Posterior cingulate gyrus (tissue), 11 donors: Measurements from ENCODE around the gene EIF3K.
"Not testable (repeated sequence)": the region's sequence is repeated elsewhere in the genome, so short reads cannot be mapped to it uniquely, and the experiment has no call there.

Experiments used
- DNase-seq, 10 donors: peaks; one replicate each; pipeline versions ENCODE4 v3.0.0 to v3.0.0-alpha.2; 2020 to 2021; ENCODE audit warnings: mixed read lengths in 3 of 10
- intact Hi-C: fragments of 100-400 bp; cut with DNase I; formaldehyde crosslinking; loops from one replicate; pipeline ENCODE4 v1.15.1; 2023

EIF3K gene

DNA sequence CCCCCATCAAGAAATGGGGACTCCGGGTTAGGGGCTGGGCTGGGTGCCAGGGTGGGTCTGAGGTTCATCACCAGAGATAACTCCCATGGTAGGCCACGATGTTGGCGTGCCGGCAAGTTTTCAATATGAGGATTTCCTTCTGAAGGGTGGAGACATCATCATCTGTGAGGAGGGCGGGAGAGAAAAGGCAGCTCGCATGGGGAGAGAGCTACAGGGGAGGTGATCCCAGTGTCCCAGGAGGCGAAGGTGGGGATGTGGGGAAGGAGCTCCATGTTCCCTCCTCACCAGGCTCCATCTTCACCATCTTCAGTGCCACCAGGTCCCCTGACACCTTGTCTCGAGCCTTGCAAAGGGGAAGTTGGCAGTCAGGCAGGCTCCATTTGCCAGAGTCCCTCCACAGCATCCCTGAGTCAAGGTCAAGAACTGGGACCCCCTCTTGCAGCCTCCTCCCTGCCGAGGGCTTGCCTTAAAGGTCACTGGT lies 1.7 kb upstream of the EIF3K start:
- intact Hi-C loops, result loop anchor here (5.0 kb wide), 1 partner anchor 215 kb away; the partner anchor contains the start of gene FAM98C

DNA sequence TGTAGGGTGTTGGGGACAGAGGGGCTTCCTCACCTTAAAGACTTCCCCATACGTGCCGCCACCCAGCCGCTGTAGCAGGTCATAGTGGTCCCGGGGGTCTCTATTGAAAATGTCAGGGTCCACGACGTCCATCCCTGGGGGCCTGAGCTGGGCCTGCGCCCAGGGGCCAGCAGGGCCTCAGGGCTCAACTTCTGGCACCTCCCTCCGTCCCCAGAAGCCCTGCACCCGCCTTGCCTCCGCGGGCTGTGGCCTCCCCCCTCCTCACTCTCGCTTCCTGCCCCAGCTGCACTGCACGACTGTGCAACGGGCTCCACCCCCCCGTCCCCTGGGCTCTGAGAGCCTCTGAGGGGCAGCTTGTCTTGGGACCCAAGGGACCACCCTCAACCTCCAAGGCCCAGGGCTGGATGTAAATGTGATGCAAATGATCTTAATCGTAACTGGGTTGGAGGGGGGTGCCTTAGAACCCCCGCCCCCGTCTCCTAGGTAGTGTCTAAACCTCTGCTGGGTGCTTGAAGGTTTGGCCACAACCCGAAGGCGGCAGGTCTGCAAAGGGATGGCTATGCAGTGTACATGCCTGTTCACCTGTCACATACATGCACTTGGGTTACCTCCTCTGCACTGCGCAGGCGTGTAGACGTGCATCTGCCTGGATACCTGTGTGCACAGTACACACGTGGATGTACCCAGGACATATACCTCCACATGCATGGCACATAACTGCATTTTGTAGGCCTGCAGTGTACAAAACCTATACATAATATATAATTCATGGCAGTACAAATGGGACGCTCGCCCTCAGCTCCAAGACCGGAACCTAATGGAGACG lies 1.0 kb upstream of the EIF3K start, which contains the start of gene MAP4K1:
TSS of gene MAP4K1 (minus strand) at position 190 of the 826 bp plus-strand sequence. CDS start at position 132, 58 bp downstream.
- peak in 3 of 10 donors; percentile 14 to 75 (median 17) for DNase-seq
- intact Hi-C loops, result loop anchor here (2.0 to 5.0 kb wide), 2 partner anchors 29 to 216 kb away; partner anchors contain the start of genes ACTN4 and FAM98C

More for the DNA sequence above, 1.7 kb upstream of the EIF3K start:
- DNase-seq, result peak in 1 of 10 donors; percentile 81

GRCh38 chr19:38619361-38620174 lies 580 bp downstream of the EIF3K start:
- intact Hi-C loops, result loop anchor here (2.0 to 5.0 kb wide), 2 partner anchors 27 to 217 kb away; partner anchors contain the start of genes ACTN4 and FAM98C
- DNase-seq, result no peak

DNA sequence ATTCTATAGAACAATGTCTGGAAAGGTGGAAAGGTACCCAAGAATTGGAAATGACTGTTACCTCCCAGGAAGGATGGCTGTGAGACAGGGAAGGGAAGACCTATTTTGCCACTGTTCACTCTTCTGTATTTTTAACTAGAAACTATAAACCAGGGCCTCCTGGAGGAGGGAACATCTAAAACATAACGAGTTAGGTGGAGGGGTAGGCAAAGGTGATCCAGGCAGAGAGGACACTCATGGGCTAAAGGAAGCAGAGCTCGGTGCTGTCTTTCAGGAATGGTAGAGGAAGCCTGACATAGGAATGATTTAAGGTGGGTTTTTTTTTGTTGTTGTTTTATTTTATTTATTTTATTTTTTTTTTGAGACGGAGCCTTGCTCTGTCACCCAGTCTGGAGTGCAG lies 5.8 kb downstream of the EIF3K start:
- intact Hi-C loops, result no loop called here
- no peak for DNase-seq

GRCh38 chr19:38626401-38626800 lies 7.4 kb downstream of the EIF3K start:
- intact Hi-C loops, result no loop called here
- no peak for DNase-seq

- no peak for DNase-seq
- intact Hi-C loops, result no loop called here
These were observed 10.6 kb downstream of the EIF3K start for GRCh38 chr19:38629568-38629967.

- not testable (repeated sequence) for DNase-seq
- intact Hi-C loops, result loop anchor here (5.0 to 10.0 kb wide), 2 partner anchors 89 to 116 kb away; no protein-coding TSS in a partner anchor
These were observed 12.3 kb downstream of the EIF3K start for GRCh38 chr19:38631301-38631700.

- DNase-seq, result not testable (repeated sequence)
- intact Hi-C loops, result loop anchor here (5.0 to 10.0 kb wide), 2 partner anchors 90 to 117 kb away; no protein-coding TSS in a partner anchor
These were observed 13.0 kb downstream of the EIF3K start for GRCh38 chr19:38631811-38632475.

DNA sequence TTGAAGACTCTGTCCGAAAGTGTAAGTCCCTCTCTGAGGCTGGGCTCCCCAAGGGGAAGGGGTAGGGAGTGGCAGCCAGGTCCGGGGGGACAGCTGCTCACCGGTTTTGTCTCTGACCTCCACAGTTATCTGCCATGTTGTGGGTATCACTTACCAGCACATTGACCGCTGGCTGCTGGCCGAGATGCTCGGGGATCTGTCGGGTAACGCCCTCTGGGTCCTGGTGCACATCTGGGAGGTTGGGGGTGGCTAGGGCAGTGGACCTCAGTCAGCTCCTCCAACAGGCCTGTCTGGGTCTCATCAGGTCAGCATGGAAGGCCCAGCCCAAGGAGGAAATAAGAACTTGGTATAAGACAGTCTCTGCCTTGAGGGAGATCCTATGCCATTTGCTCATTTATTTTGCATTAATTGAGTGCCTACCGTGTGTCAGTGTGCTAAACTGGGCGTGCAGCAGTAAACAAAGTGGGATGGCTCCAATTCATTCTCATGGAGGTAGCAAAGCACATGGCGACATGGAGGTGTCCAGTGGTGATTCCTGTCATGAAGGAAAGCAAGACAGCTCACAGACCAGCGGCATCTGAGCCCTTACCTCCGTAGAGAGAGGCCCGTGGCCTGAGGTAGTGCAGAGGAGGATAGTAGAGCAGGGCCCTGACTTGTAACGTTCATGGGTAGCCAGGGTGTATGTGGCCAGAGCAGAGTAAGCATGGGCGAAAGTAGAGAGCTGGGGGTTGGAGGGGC lies 13.7 kb downstream of the EIF3K start:
- DNase-seq, result peak in 2 of 10 donors; percentile 69 to 74
- intact Hi-C loops, result loop anchor here (5.0 to 10.0 kb wide), 2 partner anchors 90 to 118 kb away; no protein-coding TSS in a partner anchor

DNA sequence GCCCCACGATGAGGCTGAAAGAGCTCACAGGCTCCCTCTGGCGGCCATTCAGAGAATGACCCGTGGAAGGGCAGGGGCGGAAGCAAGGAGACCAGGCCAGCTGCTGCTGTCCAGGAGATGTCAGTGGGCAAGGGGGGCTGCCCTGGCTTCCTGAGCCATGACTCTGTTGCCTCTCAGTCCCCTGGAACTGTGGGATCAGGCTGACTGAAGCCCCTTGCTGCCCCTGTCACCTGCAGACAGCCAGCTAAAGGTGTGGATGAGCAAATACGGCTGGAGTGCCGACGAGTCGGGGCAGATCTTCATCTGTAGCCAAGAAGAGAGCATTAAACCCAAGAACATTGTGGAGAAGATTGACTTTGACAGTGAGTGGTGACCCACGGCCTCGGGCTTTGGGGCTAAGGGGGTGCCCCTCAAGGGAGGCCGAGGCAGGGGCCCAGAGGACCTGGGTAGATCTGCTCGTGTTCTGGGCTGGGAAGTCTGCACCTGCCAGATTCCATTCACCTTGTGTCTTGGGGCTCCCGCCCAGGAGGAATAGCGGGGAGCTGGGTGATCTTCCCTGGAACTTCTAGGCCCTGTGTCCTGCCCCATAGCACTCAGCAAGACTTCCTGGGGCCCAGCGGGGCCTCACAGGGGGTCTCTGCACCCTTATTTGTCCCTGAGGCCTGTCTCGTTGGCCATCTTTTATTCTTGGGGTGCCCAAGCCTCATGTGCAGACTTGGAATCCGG lies 15.9 kb downstream of the EIF3K start:
- intact Hi-C loops, result loop anchor here (5.0 to 10.0 kb wide), 2 partner anchors 93 to 120 kb away; no protein-coding TSS in a partner anchor
- peak; percentile 37 to 95 (median 79) for DNase-seq

DNA sequence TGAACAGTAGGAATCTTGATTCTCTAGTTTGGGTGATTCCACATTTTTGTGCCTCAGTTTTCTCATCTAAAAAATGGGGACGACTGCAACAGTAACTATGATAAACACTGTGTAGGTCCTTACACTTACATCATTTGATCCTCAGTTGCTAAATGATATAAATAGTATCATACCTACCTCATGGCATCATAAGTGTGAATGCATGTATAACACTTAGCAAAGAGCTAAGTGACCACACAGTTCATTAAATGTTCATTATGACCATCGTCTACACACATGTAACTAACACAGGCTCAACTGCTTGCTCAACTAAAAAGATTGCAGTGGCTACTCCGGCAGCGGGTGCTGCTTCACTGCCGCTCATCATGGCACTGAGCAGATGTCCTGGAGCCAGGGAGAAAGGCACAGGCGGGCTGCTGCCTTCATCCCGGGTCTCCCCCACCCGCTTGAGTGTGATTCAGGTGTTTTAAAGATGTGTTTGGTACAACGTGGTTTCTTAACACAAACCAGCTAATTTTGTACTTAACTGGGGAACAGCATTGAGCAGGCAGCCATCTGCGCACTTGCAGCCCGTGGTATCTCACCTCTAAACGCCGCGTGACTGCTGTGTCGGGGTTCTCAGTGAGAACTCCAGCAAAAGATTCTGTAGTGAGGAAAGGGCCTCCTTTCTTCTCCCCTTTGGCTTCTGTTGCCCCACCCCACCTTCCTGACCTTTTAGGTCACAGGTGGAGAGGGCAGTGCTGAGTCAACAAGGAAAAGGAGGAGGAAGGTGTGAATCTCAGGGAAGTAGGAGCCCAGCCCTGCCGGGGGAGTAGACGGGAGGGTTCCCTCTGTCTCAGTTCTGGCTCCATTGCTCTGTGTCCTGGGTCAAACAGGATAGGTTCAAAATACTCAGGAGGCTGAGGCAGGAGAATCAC lies 16.8 kb downstream of the EIF3K start:
- intact Hi-C loops, result loop anchor here (10.0 kb wide), 1 partner anchor 121 kb away; no protein-coding TSS in a partner anchor
- DNase-seq, result peak in 6 of 10 donors; percentile 14 to 89 (median 80)

DNA sequence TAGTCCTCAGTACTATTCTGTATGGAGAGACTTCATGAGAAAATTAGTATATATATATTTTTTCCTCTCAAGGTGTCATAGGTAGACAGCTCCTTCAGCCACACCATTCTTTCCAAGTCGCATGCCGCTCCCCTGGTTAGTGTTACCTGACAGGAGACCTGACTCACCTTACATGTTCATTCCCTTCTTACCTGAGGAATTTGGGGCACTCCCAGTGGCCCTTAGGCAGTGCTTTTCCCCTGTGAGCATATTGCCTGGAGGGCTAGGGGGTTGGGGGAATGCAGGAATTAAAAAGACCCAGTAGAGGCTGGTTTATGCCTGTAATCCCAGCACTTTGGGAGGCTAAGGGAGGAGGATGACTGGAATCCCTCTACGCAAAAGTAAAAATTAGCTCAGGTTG lies 19.5 kb downstream of the EIF3K start:
- intact Hi-C loops, result loop anchor here (10.0 kb wide), 1 partner anchor 124 kb away; no protein-coding TSS in a partner anchor

DNA sequence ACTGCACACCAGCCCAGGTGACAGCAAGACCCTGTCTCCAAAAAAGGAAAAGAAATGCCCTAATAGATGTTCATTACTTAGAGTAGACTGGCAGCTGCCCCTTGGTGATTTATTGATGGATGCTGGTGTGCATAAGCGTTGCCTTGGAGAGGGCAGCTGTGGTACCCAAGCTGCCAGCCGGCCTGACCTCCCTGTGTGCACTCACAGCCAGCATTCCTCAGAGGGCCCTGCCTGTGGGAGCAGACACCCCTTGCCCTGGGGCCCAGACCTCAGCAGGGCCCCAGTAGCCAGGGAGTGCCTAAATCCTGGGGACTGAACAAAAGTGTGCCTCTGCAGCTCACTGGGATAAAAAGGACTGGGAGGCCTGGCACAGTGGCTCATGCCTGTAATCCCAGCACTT lies 20.7 kb downstream of the EIF3K start:
- intact Hi-C loops, result loop anchor here (10.0 kb wide), 1 partner anchor 125 kb away; no protein-coding TSS in a partner anchor
- peak in 2 of 10 donors; percentile 4 to 39 for DNase-seq

More for the DNA sequence above, 19.5 kb downstream of the EIF3K start:
- peak in 2 of 10 donors; percentile 6 to 10 for DNase-seq

DNA sequence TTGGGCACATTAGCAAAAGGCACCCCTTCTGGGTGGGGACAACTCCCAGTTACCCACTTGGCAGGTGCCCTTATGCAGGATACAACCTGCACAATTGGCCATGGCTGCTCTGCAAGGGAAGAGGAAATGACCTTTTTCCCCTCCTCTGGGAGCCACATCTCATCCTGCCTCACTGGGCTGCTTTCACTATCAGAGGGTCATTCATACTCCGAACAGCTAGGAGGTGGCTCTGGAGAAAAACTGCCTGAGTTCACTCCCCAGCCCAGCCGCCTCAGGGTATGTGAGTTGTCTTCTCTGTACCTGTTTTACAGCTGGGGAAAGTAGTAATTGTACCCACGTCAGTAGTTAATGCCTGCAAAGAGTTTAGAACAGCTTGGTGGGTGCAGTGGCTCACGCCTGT lies 21.4 kb downstream of the EIF3K start:
- intact Hi-C loops, result no loop called here
- DNase-seq, result peak in 1 of 10 donors; percentile 9

DNA sequence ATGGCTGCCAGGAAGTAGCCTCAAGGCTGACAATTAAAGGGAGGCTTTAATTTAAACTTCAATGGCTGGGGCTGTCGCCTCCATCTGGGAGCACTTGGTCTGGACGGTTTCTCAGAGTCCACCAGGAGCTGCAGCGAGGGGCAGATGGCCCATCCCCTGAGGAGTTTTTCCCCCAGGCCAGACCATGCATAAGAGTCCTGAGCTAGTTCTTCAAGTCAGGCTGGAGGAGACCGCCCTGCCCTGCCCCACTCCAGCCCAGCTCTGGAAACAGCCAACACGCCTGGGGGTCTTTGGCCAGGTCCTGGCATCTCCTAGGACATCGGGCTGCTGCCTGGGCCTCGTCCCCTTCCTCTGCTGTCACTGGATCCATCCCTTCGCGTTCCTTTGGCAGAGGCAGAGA lies 23.2 kb downstream of the EIF3K start:
- intact Hi-C loops, result no loop called here
- DNase-seq, result peak in 2 of 10 donors; percentile 63 to 70

DNA sequence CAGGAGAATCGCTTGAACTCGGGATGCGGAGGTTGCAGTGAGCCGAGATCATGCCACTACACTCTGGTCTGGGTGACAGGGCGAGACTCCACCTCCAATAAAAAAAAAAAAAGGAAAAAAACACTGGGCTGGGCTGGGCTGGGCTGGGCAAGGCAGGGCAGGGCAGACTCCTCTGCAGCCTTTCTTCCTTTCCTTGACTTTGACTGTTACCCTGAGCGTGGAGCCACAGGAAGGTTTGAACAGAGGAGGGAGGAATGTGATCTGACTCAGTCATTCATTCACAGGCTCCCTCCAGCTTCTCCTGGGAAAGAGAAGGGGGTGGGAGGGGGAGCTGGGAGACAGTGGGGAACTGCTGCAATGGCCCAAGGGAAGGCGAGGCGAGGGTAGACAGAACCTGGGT lies 25.7 kb downstream of the EIF3K start:
- DNase-seq, result no peak
- intact Hi-C loops, result loop anchor here (5.0 kb wide), 1 partner anchor 78 kb away; no protein-coding TSS in a partner anchor
